ENCODE data around the gene IBTK. TPM values are rescaled to one million over a fixed set of nuclear protein-coding genes. Genes with fewer than 3 reads are reported as not detected.

The IBTK gene
- total and polyA plus RNA-seq, 2 of the 8 experiments (the other 6 are each of a cell fraction or from before 2014, with no cell fraction given), result 4.6 to 24.2 TPM

- TF ChIP-seq CHD7 (IDR thresholded peaks at IDR 0.05; ENCODE audit: insufficient replicate concordance, low read length), result no peak
- no peak for TF ChIP-seq POLR2AphosphoS5 (IDR thresholded peaks at IDR 0.05; ENCODE audit: low read depth, low read length)
- TF ChIP-seq EZH2 (IDR thresholded peaks at IDR 0.05; ENCODE audit: low read depth, low read length, severe bottlenecking), result no peak
- no peak for TF ChIP-seq GTF2F1 (IDR thresholded peaks at IDR 0.05; ENCODE audit: borderline replicate concordance, low read depth, low read length)
- TF ChIP-seq, protein P1, sequence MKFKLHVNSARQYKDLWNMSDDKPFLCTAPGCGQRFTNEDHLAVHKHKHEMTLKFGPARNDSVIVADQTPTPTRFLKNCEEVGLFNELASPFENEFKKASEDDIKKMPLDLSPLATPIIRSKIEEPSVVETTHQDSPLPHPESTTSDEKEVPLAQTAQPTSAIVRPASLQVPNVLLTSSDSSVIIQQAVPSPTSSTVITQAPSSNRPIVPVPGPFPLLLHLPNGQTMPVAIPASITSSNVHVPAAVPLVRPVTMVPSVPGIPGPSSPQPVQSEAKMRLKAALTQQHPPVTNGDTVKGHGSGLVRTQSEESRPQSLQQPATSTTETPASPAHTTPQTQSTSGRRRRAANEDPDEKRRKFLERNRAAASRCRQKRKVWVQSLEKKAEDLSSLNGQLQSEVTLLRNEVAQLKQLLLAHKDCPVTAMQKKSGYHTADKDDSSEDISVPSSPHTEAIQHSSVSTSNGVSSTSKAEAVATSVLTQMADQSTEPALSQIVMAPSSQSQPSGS (IDR thresholded peaks at IDR 0.05; ENCODE audit: low read length), result no peak
- TF ChIP-seq CEBPB (IDR thresholded peaks at IDR 0.05; ENCODE audit: low read depth, low read length), result no peak
- TF ChIP-seq RBBP5 (IDR thresholded peaks at IDR 0.05; ENCODE audit: borderline replicate concordance, low read depth, low read length), result no peak
- TF ChIP-seq HDAC6 (IDR thresholded peaks at IDR 0.05; ENCODE audit: low read depth, low read length), result no peak
- no peak for TF ChIP-seq JUND (IDR thresholded peaks at IDR 0.05; ENCODE audit: low read length)
- TF ChIP-seq TAF7 (optimal IDR thresholded peaks at IDR 0.05; ENCODE audit: borderline replicate concordance, low read depth, low read length), result no peak
Measured at GRCh38 chr6:82217018-82217586, 30.4 kb downstream of the IBTK start (continued).

Data from H1 (cell line).